GM12891 (cell line): Measurements from ENCODE around the gene PRR18.
"Not testable (repeated sequence)": the region's sequence is repeated elsewhere in the genome, so short reads cannot be mapped to it uniquely, and the experiment has no call there.

Source experiments
- DNase-seq: peaks from one replicate; pipeline ENCODE4 v3.0.0; 2011; ENCODE audit warnings: low spot score; ENCODE audit not compliant: insufficient read length
- FAIRE-seq: peaks from 2 replicates; lab custom pipeline; 2011; peaks lifted over from hg19 to GRCh38; lab: Jason Lieb, UNC
- PAX5 ChIP-seq: IDR thresholded peaks from 2 replicates; pipeline ENCODE4 v1.6.1; 2011; ENCODE audit warnings: low read length, moderate library complexity, mild to moderate bottlenecking; ENCODE audit not compliant: insufficient read depth, severe bottlenecking
- POLR2A ChIP-seq: IDR thresholded peaks from 2 replicates; pipeline ENCODE4 v1.6.1; 2011; ENCODE audit warnings: low read depth, low read length, control low read depth
- POLR2AphosphoS5 ChIP-seq: IDR thresholded peaks from 2 replicates; pipeline ENCODE4 v1.6.1; 2011; ENCODE audit warnings: low read depth, low read length, control low read depth
- POU2F2 ChIP-seq: IDR thresholded peaks from 2 replicates; pipeline ENCODE4 v1.6.1; 2011; ENCODE audit warnings: low read depth, mild to moderate bottlenecking, control low read depth, low read length, moderate library complexity
- SPI1 ChIP-seq: IDR thresholded peaks from 2 replicates; pipeline ENCODE4 v1.6.1; 2011; ENCODE audit warnings: low read depth, low read length, control low read depth
- TAF1 ChIP-seq: IDR thresholded peaks from 2 replicates; pipeline ENCODE4 v1.6.1; 2011; ENCODE audit warnings: low read depth, low read length, control low read depth

Gene PRR18

DNA sequence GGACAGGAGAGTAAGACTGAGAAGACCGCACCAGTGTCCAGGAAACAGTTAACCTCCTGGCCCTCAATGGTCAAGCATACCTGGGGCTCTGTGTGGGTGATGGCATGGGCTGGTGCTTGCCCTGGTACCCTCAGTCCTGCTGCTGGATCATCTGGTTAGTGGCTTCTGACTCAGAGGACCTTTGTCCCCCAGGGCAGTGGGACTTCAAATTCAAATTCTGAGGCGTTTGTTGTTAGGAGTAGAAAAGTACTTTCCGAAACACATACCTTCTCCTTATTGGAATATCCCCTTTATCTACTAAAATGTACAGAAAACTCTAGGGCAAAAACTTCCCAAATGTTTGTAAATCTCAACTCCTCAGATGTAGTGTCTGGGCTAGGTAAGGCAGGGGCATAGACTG lies 38.3 kb upstream of the PRR18 start:
- no peak for DNase-seq
- no peak for FAIRE-seq
- TF ChIP-seq POLR2AphosphoS5 (no peak), POU2F2 (no peak), PAX5 (no peak), POLR2A (no peak), TAF1 (no peak), SPI1 (no peak)

DNA sequence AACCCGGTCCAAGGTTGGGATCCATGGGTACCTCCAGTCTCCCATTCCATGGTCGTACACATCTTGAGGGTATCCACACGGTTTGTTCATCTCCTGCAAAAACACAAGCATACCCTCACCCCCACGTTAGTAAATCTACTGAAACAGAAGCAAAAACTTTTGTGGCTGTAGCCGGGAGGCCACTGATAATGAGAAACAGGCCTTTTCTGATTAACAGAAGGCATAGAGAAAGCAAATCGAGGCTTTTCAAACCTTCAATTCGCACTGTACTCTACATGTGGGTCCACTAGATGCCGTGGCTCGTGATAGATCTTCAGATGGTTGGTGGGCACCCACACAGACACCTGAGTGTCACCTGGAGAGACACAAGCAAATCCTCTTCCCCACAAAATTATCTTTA lies 37.5 kb upstream of the PRR18 start:
- not testable (repeated sequence) for FAIRE-seq

DNA sequence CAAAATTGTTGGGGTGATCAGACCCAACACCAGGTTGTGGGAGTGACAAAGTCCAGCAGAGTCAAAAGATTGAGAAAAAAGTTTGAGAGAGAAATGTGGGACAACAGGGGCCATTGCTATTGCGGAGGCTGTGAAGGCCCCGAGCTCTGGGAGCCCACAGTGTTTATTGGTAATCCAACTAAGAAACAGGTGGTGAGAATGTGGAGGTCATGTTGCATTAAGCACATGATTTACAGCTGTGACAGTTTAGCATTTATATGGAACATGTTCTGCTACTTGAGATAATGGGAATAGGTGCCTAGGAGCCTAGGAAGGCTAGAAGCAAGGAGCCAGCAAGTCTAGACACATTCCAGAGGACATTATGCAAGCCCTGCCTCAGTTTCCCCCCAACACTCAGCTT lies 36.7 kb upstream of the PRR18 start:
- FAIRE-seq, DNase-seq: not testable (repeated sequence)

More for the DNA sequence above, 37.5 kb upstream of the PRR18 start:
- not testable (repeated sequence) for DNase-seq

- FAIRE-seq (no peak), DNase-seq (no peak)
- TF ChIP-seq POLR2A (no peak), POU2F2 (no peak), SPI1 (no peak), POLR2AphosphoS5 (no peak), PAX5 (no peak), TAF1 (no peak)
Observed at GRCh38 chr6:166344240-166344639, 36.0 kb upstream of the PRR18 start.

GRCh38 chr6:166343150-166343487 lies 34.9 kb upstream of the PRR18 start:
- FAIRE-seq = no peak
- TF ChIP-seq POU2F2 (no peak), SPI1 (peak; percentile 97)
- DNase-seq = no peak

GRCh38 chr6:166342349-166343149 lies 34.4 kb upstream of the PRR18 start, which contains the start of gene SFT2D1:
Gene SFT2D1 (minus strand): TSS chr6:166342545. CDS start chr6:166342481, 64 bp downstream.
- TF ChIP-seq POLR2A = peak; percentile 95
- peak; percentile 83 for TF ChIP-seq POU2F2
- TF ChIP-seq TAF1 = peak; percentile 92
- no peak for TF ChIP-seq PAX5
- peak; percentile 97 for TF ChIP-seq POLR2AphosphoS5
- TF ChIP-seq SPI1 = no peak
- peak; percentile 86 for DNase-seq
- peak; percentile 98 for FAIRE-seq

- no peak for DNase-seq
- FAIRE-seq = no peak
Observed at GRCh38 chr6:166341977-166342348, 33.8 kb upstream of the PRR18 start.

DNA sequence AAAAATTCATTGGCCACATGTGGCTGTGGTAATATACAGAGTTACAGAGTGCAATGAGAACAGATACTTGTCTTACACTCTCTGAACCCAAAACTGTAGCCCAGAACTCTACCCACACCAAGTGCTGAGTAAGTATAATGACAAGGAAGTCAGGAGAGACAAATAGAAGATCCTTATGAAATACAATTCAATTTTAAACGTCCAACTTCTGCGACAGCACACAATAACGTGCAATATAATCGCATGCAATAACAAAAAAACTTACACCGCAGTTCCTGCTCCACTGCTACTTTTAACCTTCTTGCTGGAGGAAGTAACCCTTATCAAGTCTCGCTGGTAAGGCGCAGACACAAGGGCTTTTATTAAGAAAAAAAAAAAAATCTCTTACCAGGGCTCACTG lies 33.3 kb upstream of the PRR18 start:
- TF ChIP-seq POLR2A (no peak), PAX5 (no peak)
- DNase-seq = no peak
- FAIRE-seq = no peak

More at GRCh38 chr6:166341977-166342348, 33.8 kb upstream of the PRR18 start:
- TF ChIP-seq POU2F2 (no peak), POLR2A (no peak), SPI1 (no peak), PAX5 (no peak), POLR2AphosphoS5 (no peak), TAF1 (no peak)

DNA sequence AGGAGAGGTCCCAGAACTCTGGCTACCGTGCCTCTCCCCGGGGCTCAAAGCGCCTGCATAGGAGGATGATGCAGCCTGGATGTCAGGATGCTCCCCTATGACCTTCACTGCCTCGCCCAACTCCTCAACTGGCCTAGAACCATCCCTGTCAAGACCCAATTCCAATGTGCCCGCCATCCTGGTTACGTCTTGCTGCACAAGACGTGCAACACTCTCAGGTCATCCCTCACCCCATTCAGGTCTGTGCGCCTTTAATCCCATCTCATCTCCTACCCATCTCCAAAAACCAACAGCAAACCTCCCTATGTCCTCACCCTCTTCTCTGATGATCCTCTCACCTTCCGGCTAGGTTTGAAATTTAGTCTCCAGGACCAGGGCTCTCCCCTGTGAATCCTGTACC lies 30.7 kb upstream of the PRR18 start:
- TF ChIP-seq POLR2AphosphoS5 (no peak), TAF1 (no peak), SPI1 (no peak), POLR2A (no peak; the same call in 1 of the 2 replicates), PAX5 (no peak), POU2F2 (no peak)
- DNase-seq (no peak), FAIRE-seq (peak; percentile 82)

- no peak for DNase-seq
- FAIRE-seq = no peak
- TF ChIP-seq POLR2A (peak; percentile 52; the same call in 1 of the 2 replicates), PAX5 (no peak)
Observed at GRCh38 chr6:166336847-166337246, 28.7 kb upstream of the PRR18 start.

- FAIRE-seq = peak; percentile 66
- TF ChIP-seq PAX5 = no peak
- no peak for TF ChIP-seq POU2F2
- no peak for TF ChIP-seq POLR2A
- no peak for TF ChIP-seq POLR2AphosphoS5
- TF ChIP-seq SPI1 = no peak
- TF ChIP-seq TAF1 = no peak
- no peak for DNase-seq
Observed at GRCh38 chr6:166335378-166336302, 27.4 kb upstream of the PRR18 start.
